Gastrocnemius medialis (tissue), 4 donors: ENCODE data around the gene B4GALT1. TPM values are rescaled to one million over a fixed set of nuclear protein-coding genes. Genes with fewer than 3 reads are reported as not detected.

Source experiments
- ATAC-seq, 2 donors: fragments of 150-250 bp; one replicate each; pipeline ENCODE4 v1.9.1; 2016
- DNase-seq, 2 donors: peaks; one replicate each; pipeline ENCODE4 v3.0.0-alpha.2; 2019
- H3K27ac ChIP-seq, 4 donors: fragments of 200-600 bp; sonication (generic); 1 replicate in 1 of 4; 2 replicates in 3 of 4; pipeline ENCODE4 v1.5.1; 2016 to 2018; ENCODE audit warnings: mild to moderate bottlenecking in 2 of 4, moderate library complexity in 1 of 4
- H3K27me3 ChIP-seq, 3 donors: fragments of 200-600 bp; sonication (generic) in 2 of 3; 1 replicate in 1 of 3; 2 replicates in 2 of 3; pipeline versions ENCODE4 v1.5.1 to v1.6.0; 2016 to 2019; ENCODE audit warnings: mild to moderate bottlenecking in 1 of 3, moderate library complexity in 1 of 3
- H3K36me3 ChIP-seq, 2 donors: fragments of 200-600 bp; sonication (generic) in 1 of 2; one replicate each; pipeline ENCODE4 v1.5.1; 2017 to 2018
- H3K4me1 ChIP-seq, 2 donors: fragments of 200-600 bp; sonication (generic) in 1 of 2; one replicate each; pipeline ENCODE4 v1.5.1; 2016 to 2017; ENCODE audit warnings: mild to moderate bottlenecking in 2 of 2
- H3K4me3 ChIP-seq, 4 donors: fragments of 200-600 bp; sonication (generic) in 3 of 4; 1 replicate in 1 of 4; 2 replicates in 3 of 4; pipeline ENCODE4 v1.5.1; 2016 to 2019; ENCODE audit warnings: mild to moderate bottlenecking in 2 of 4
- H3K9me3 ChIP-seq, 3 donors: fragments of 200-600 bp; sonication (generic) in 2 of 3; 1 replicate in 1 of 3; 2 replicates in 2 of 3; pipeline ENCODE4 v1.5.1; 2016 to 2019
- POLR2A ChIP-seq, 2 donors: fragments of 450-650 bp; IDR thresholded peaks; one replicate each; pipeline ENCODE4 v1.6.1; 2017; ENCODE audit warnings: antibody characterized with exemption in 2 of 2, mild to moderate bottlenecking in 2 of 2, moderate library complexity in 2 of 2
- in situ Hi-C, 4 donors: fragments of 200-750 bp; cut with MboI; loops; one replicate each; pipeline versions ENCODE4 v1.15.0 to v1.8.0; 2017; ENCODE audit warnings: low sequenced_read_pairs in 4 of 4
- intact Hi-C: fragments of 100-400 bp; cut with DNase I; formaldehyde crosslinking; loops from one replicate; pipeline ENCODE4 v1.15.1; 2023; ENCODE audit warnings: low total_unique reads
- total RNA-seq, 4 donors: library from RNA; depleted of rRNA; stranded (reverse); fragments of >200 nt; gene quantifications; one replicate each; pipeline versions ENCODE4 v1.1.0 to v1.2.3, GENCODE V29; 2016
- TF ChIP-seq, protein P1 (sequence below), 5 experiments: fragments of 450-650 bp in 3 of 5; fragments of 200-600 bp in 2 of 5; sonication (generic) in 2 of 5; IDR thresholded peaks in 4 of 5; conservative IDR thresholded peaks in 1 of 5; 1 replicate in 4 of 5; 2 replicates in 1 of 5; pipeline ENCODE4 v1.5.1; 2016 to 2019; ENCODE audit warnings: antibody characterized with exemption in 5 of 5, mild to moderate bottlenecking in 3 of 5, moderate library complexity in 3 of 5

B4GALT1 gene
- total RNA-seq, 4 donors from 2014 or later: 24.2 to 56.2 (median 42.7) TPM

DNA sequence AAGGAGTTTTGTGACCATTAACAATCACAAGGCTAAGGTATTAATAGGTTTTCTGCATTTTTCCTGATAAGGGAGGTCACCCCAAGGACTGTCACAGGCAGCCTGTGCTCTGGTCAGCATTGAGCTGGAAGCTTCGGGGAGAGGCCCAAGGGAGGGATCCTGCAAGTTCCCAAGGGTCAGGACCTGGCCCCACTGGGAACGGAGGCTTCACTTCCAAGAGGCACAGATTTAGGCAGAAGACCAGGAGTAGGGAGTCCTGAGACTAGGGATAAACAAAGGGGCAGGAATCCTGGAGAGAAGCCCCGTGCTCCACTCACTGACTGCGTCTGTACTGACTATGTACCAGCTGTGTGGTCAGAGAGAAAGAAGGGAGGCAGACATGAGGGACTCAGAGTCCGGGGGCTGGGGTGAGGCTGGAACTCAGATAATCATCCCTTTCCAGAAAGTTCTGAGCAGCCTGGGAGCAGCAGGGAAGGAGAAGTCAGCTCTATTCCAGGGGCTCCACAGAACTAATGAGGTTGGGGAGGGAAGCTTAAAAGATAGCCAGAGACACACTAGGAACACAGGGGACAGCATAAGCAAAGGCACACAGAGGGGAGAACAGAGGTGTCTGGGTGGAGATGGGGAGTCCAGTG, 37.8 kb downstream of the B4GALT1 start:
- no peak for DNase-seq
- peak overlapping the region in 1 of 4 donors; percentile 20 for H3K27ac ChIP-seq
- H3K36me3 ChIP-seq: peaks cover 0 to 35% of the 10 kb centered on the region in 2 donors
- H3K4me1 ChIP-seq: peaks cover 30 to 56% of the 10 kb centered on the region in 2 donors
- H3K27me3 ChIP-seq: no peaks in the 10 kb centered on the region
- H3K4me3 ChIP-seq: no peak overlapping the region
- intact Hi-C loops (no loop called here), in situ Hi-C loops (no loop called here)
- TF ChIP-seq, protein P1, sequence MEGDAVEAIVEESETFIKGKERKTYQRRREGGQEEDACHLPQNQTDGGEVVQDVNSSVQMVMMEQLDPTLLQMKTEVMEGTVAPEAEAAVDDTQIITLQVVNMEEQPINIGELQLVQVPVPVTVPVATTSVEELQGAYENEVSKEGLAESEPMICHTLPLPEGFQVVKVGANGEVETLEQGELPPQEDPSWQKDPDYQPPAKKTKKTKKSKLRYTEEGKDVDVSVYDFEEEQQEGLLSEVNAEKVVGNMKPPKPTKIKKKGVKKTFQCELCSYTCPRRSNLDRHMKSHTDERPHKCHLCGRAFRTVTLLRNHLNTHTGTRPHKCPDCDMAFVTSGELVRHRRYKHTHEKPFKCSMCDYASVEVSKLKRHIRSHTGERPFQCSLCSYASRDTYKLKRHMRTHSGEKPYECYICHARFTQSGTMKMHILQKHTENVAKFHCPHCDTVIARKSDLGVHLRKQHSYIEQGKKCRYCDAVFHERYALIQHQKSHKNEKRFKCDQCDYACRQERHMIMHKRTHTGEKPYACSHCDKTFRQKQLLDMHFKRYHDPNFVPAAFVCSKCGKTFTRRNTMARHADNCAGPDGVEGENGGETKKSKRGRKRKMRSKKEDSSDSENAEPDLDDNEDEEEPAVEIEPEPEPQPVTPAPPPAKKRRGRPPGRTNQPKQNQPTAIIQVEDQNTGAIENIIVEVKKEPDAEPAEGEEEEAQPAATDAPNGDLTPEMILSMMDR (IDR thresholded peaks at IDR 0.05 in 4 of 5, conservative IDR thresholded peaks at IDR 0.05 in 1 of 5): no peak
- TF ChIP-seq POLR2A (IDR thresholded peaks at IDR 0.05): no peak
- ATAC-seq: no peak
- H3K9me3 ChIP-seq: no peaks in the 10 kb centered on the region

GRCh38 chr9:33128570-33128969, 38.6 kb downstream of the B4GALT1 start:
- Histone ChIP-seq H3K9me3 (no peaks in the 10 kb centered on the region), H3K4me3 (no peak overlapping the region), H3K27ac (no peak overlapping the region), H3K36me3 (peaks cover 0 to 38% of the 10 kb centered on the region in 2 donors), H3K4me1 (peaks cover 23 to 51% of the 10 kb centered on the region in 2 donors), H3K27me3 (no peaks in the 10 kb centered on the region)
- DNase-seq (no peak), ATAC-seq (peak in 1 of 2 donors; percentile 22)
- in situ Hi-C loops: no loop called here
- intact Hi-C loops: no loop called here
- TF ChIP-seq, protein P1 (IDR thresholded peaks at IDR 0.05 in 4 of 5, conservative IDR thresholded peaks at IDR 0.05 in 1 of 5): no peak
- TF ChIP-seq POLR2A (IDR thresholded peaks at IDR 0.05): no peak

DNA sequence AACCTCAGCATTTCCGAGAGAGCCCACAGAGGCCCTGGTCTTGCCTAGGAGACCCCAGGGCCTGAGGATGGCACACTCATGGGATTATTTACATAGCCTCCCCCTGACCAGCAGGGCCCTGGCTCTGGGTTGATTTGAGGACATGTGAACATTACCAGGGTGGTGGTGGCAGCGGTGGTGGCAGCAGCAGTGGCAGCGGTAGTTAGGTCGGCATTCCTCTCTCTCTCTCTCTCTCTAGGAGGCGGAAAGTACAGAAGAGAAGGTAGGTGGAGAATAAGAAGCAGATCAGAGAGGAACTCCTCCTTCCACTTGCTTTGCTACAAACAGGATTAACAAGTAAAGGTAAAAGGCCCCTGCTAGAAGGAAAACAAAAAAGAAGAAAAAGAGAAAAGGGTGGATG, 39.3 kb downstream of the B4GALT1 start:
- no peak for TF ChIP-seq POLR2A (IDR thresholded peaks at IDR 0.05)
- TF ChIP-seq, protein P1 (IDR thresholded peaks at IDR 0.05 in 4 of 5, conservative IDR thresholded peaks at IDR 0.05 in 1 of 5): no peak
- in situ Hi-C loops: no loop called here
- peaks cover 0 to 32% of the 10 kb centered on the region in 2 donors for H3K36me3 ChIP-seq
- peaks cover 23 to 49% of the 10 kb centered on the region in 2 donors for H3K4me1 ChIP-seq
- H3K9me3 ChIP-seq: no peaks in the 10 kb centered on the region
- ATAC-seq (no peak), DNase-seq (no peak)
- H3K27me3 ChIP-seq: no peaks in the 10 kb centered on the region
- no peak overlapping the region for H3K27ac ChIP-seq
- H3K4me3 ChIP-seq: no peak overlapping the region
- intact Hi-C loops: no loop called here

DNA sequence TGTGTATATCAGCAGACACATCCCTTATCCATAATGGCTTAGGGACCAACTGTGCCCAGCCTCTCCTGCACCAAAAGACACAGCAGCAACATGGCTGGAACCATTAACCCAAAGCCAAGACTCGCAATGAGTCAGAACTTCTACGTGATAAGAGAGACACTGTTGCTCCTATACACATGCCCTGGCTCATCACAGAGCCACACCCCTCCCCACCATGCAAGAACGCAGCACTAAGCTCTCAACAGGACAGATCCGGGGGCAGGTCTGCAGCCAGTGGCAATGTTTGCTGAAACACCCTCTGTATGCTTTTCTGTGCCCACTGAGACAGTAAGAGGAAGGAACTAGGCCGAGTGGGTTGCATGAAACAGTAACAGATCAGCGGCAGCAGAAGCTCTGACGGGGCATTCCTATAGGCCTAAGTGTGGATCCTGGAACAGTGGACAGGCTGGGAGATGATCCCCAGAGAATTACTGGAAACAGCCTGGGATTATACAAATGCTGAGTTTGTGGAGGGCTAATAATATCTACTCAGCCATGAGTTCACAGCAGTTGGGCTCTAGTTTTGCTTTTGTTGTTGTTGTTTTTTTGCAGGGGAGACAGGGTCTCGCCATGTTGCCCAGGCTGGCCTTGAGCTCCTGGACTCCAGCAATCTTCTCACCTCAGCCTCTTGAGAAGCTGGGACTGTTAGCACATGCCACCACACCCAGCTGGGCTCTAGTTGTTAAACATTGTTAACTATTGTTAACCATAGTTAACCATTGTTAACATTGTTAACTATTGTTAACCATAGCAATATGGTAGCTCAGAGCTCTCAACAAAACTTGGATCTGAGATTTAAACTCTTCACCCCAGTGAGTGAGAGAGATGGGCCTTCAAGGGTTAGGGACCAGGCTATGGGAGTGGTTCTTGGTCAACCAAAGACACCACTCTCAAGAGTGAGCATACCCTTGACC, 41.0 kb downstream of the B4GALT1 start:
- Histone ChIP-seq H3K4me1 (peaks cover 18 to 34% of the 10 kb centered on the region in 2 donors), H3K4me3 (no peak overlapping the region), H3K27me3 (no peaks in the 10 kb centered on the region), H3K9me3 (no peaks in the 10 kb centered on the region), H3K36me3 (peaks cover 0 to 26% of the 10 kb centered on the region in 2 donors), H3K27ac (peak overlapping the region in 3 of 4 donors; percentile 4 to 20 (median 17))
- DNase-seq: no peak
- intact Hi-C loops: no loop called here
- TF ChIP-seq, protein P1 (IDR thresholded peaks at IDR 0.05 in 4 of 5, conservative IDR thresholded peaks at IDR 0.05 in 1 of 5): no peak
- no peak for TF ChIP-seq POLR2A (IDR thresholded peaks at IDR 0.05)
- ATAC-seq: no peak
- in situ Hi-C loops: no loop called here
